Erythroblast (primary cell): ENCODE data around the gene MMP7.

Experiments used
- GATA1 ChIP-seq: IDR thresholded peaks from 2 replicates; pipeline ENCODE4 v1.6.1; 2011; ENCODE audit warnings: low read depth, mild to moderate bottlenecking, control low read depth, low read length, moderate library complexity
- POLR2A ChIP-seq: IDR thresholded peaks from 2 replicates; pipeline ENCODE4 v1.6.1; 2011; ENCODE audit warnings: mild to moderate bottlenecking, low read length

DNA sequence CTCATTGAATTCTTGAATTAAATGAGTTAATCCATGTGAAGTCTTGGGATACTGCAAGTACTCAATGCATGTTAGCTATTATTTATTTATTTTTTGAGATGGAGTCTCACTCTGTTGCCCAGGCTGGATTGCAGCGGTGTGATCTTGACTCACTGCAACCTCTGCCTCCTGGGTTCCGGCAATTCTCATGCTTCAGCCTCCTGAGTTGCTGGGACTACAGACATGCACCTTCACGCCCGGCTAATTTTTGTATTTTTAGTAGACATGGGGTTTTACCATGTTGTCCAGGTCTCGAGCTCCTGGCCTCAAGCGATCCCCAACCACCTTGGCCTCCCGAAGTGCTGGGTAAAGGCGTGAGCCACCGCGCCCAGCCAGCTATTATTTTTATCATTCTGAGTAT, 9.4 kb downstream of the MMP7 start:
- TF ChIP-seq POLR2A: no peak
- no peak for TF ChIP-seq GATA1
